Right cardiac atrium (tissue), 5 donors: ENCODE measurements around the gene PCED1A. TPM values are rescaled to one million over a fixed set of nuclear protein-coding genes. Genes with fewer than 3 reads are reported as not detected.

Source experiments
- ATAC-seq, 2 donors: fragments of 200-7000 bp; cut with Tn5 transposase; one replicate each; pipeline versions ENCODE4 v1.8.0 to v1.9.1; 2020; ENCODE audit warnings: moderate library complexity in 2 of 2, mild to moderate bottlenecking in 1 of 2
- DNase-seq, 3 donors: peaks; one replicate each; pipeline ENCODE4 v3.0.0-alpha.2; 2020
- H3K27ac ChIP-seq: one replicate; pipeline ENCODE4 v1.5.1; 2013; ENCODE audit warnings: mild to moderate bottlenecking, low read length, control low read depth, moderate library complexity
- H3K27me3 ChIP-seq: one replicate; pipeline ENCODE4 v1.6.1; 2013; ENCODE audit not compliant: control insufficient read depth, insufficient read depth
- H3K4me1 ChIP-seq: one replicate; pipeline ENCODE4 v1.6.1; 2013; ENCODE audit warnings: low read length; ENCODE audit not compliant: control insufficient read depth, insufficient read depth
- H3K4me3 ChIP-seq: one replicate; pipeline ENCODE4 v1.5.1; 2013; ENCODE audit warnings: low read length, control low read depth
- H3K9me3 ChIP-seq: one replicate; pipeline ENCODE4 v1.6.1; 2013; ENCODE audit warnings: low read length; ENCODE audit not compliant: control insufficient read depth
- WGBS: extraction: QIAGEN DNeasy Blood & Tissue Kit; methylation state at CpG from one replicate; pipeline ENCODE4 v1.1.7; 2013; 5-methylcytosine and 5-hydroxymethylcytosine counted together
- intact Hi-C, 4 donors: fragments of 100-400 bp; cut with DNase I; formaldehyde crosslinking; loops; one replicate each; pipeline versions ENCODE4 v1.11.0 to v1.14.0; 2022 to 2023
- polyA plus RNA-seq: library from polyadenylated mRNA; stranded (reverse); fragments of 200-250 nt; gene quantifications from one replicate; pipeline ENCODE4 v1.2.3, GENCODE V29; 2013
- total RNA-seq, 4 donors: library from RNA; stranded (reverse); fragmentation: NEBNext Ultra II Directional; extraction: Animal tissue kit (Norgen Biotek cat#: 25700); gene quantifications; one replicate each; pipeline ENCODE4 v1.2.1, GENCODE V29; 2021
- donor health status: healthy with polysubstance abuse.
- donor health status: DM: no; HTN: yes; CAD: no.
- donor health status: DM: no; HTN: no; CAD: no.
- donor health status: DM: no; HTN: yes; CAD: no; lungs with severe emphysema.
- donor health status: DM: yes; HTN: yes; CAD: no.

The PCED1A gene
- total and polyA plus RNA-seq, 5 donors, result 13.7 to 17.9 (median 17.1) TPM

DNA sequence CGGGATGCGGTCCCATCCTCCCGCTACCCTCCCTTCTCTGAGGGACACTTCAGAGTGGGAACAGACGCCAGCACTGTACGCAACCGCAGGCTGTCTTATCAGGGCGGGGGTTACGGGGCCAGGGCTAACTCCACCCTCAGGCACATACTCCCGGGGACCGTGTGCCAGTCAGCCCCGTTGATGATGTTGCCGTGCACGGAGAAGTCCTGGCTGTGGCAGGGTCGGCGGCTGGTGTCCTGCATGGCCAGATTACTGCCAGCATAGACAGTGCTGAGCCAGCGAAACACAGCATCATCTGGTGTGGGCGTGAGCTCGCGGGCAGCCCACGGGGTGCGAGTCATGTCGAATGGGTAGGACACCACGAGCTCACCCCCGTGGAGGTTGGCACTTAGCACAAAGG, 45.0 kb downstream of the PCED1A start:
- H3K4me3 ChIP-seq, result no peak overlapping the region
- no peak for ATAC-seq
- H3K4me1 ChIP-seq, result no peaks in the 10 kb centered on the region
- peak in 2 of 3 donors; percentile 52 to 57 for DNase-seq
- H3K27ac ChIP-seq, result no peak overlapping the region
- intact Hi-C loops, result no loop called here
- H3K9me3 ChIP-seq, result no peaks in the 10 kb centered on the region
- no peaks in the 10 kb centered on the region for H3K27me3 ChIP-seq
- 69% methylated on average over 24 of the region's 24 CpGs for WGBS

DNA sequence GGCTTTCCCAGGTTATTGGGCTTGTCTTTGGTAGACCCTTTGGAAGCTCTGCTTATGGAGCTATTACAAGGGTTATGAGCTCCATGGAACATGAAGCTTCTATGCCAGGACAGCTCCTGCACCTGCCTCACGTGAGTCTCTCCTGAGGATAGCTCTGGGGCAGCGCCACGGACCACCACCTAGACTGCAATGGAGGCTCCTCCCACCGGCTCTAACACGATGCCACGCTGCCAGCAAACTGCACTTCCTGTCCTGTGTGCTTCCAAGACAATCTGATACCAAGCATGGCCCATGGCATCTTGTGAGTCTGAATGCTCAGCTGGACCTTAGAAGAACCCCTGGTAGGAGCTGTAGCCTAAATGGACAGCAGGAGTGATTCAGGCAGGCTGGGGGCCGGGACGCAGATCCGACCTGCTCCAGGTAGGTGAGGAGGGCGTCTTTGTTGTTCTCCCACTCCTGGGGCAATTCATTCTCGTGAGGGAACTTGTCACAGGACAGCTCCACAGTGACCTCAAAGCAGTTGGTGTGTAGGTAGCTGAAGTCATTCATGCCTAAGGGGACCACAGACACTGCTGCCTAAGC, 45.5 kb downstream of the PCED1A start:
- Histone ChIP-seq H3K27me3 (no peaks in the 10 kb centered on the region), H3K27ac (no peak overlapping the region), H3K4me3 (no peak overlapping the region), H3K9me3 (no peaks in the 10 kb centered on the region), H3K4me1 (no peaks in the 10 kb centered on the region)
- intact Hi-C loops, result no loop called here
- ATAC-seq, result no peak
- WGBS, result 85% methylated on average over 11 of the region's 11 CpGs
- no peak for DNase-seq

DNA sequence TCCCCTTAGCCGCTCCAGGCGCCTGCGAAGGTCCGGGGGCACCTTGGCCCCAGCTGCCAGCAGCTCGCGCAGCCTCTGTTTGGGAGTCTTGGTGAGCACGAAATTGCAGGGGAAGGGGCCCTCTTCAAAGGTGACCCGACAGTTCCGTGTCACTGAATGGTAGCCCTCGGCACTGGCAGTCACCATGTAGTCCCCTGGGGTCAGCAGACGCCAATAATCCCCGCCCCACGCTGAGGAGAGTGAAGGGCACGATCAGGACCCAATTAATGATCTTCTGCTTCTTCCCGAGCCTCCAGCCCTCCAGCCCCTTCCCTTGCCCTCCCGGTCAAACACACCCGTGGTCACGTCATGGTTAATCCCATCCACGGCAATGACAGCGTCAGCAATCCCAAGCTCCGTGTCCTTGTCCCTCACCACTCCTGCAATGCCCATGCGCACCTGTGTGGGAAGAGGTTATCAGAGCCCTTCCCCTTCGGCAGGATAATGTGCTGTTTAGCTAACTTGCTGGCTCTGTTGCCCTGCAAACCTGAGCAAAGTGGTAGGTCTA, 46.2 kb downstream of the PCED1A start:
- Histone ChIP-seq H3K27ac (no peak overlapping the region), H3K27me3 (no peaks in the 10 kb centered on the region), H3K4me1 (no peaks in the 10 kb centered on the region), H3K4me3 (no peak overlapping the region), H3K9me3 (no peaks in the 10 kb centered on the region)
- intact Hi-C loops, result no loop called here
- WGBS, result 86% methylated on average over 23 of the region's 23 CpGs
- DNase-seq (no peak), ATAC-seq (no peak)

DNA sequence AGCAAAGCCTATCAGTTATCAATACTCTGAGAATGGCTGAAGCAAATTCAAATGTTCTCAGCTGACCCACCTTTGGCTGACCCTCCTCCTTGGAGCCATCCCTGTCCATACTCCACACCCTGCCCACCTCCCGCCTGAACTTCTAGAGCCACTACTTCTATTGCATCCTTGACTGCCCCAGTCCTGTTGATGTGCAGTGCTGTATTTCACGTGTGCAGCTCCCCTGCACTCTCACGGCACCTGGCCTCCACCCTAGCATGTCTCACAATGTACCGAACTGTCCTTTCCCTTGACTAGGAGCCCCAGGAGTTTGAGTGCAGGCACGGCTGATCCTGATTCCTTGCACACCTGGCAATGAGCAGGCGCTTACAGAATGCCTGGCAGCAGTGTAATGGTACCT, 47.0 kb downstream of the PCED1A start:
- Histone ChIP-seq H3K4me3 (no peak overlapping the region), H3K4me1 (no peaks in the 10 kb centered on the region), H3K27ac (no peak overlapping the region), H3K27me3 (no peaks in the 10 kb centered on the region), H3K9me3 (no peaks in the 10 kb centered on the region)
- 91% methylated on average over 6 of the region's 6 CpGs for WGBS
- ATAC-seq, result no peak
- no peak for DNase-seq
- intact Hi-C loops, result no loop called here

Other genes with a start within 250 kb of the PCED1A start
- 10 to 100 TPM; 57.9 to 69.2 (median 63.8) TPM for gene NOP56, start 188.0 kb downstream of the PCED1A start, total RNA-seq
- gene NOP56, start 188.0 kb downstream of the PCED1A start, polyA plus RNA-seq, result 40.9 TPM
- 100 to 1,000 TPM; 146 to 166 (median 150) TPM for gene IDH3B, start 176.4 kb downstream of the PCED1A start, total RNA-seq
- 158 TPM for gene IDH3B, start 176.4 kb downstream of the PCED1A start, polyA plus RNA-seq
- 10 to 100 TPM in 2 of 4 donors, 1 to 10 TPM in 2; 9.6 to 13.5 (median 10.2) TPM for gene EBF4, start 147.9 kb downstream of the PCED1A start, total RNA-seq
- gene EBF4, start 147.9 kb downstream of the PCED1A start, polyA plus RNA-seq, result 4.8 TPM
- 1 to 10 TPM in 2 of 4 donors, under 1 TPM in 2; 0.53 to 3.0 (median 1.1) TPM for gene CPXM1, start 40.0 kb downstream of the PCED1A start, total RNA-seq
- 1.3 TPM for gene CPXM1, start 40.0 kb downstream of the PCED1A start, polyA plus RNA-seq
- gene C20orf141, start 25.7 kb downstream of the PCED1A start, total RNA-seq, result not detected
- not detected for gene C20orf141, start 25.7 kb downstream of the PCED1A start, polyA plus RNA-seq
- gene TMEM239, start 24.3 kb downstream of the PCED1A start, total RNA-seq, result not detected
- gene TMEM239, start 24.3 kb downstream of the PCED1A start, polyA plus RNA-seq, result not detected
- 10 to 100 TPM; 19.1 to 24.2 (median 20.9) TPM for gene VPS16, start 90 bp upstream of the PCED1A start, total RNA-seq
- gene VPS16, start 90 bp upstream of the PCED1A start, polyA plus RNA-seq, result 16.8 TPM
- gene PTPRA, start 32.8 kb upstream of the PCED1A start, total RNA-seq, result 10 to 100 TPM; 32.6 to 37.5 (median 35.7) TPM
- gene PTPRA, start 32.8 kb upstream of the PCED1A start, polyA plus RNA-seq, result 11.8 TPM
- gene GNRH2, start 203.0 kb upstream of the PCED1A start, total RNA-seq, result 1 to 10 TPM in 1 of 4 donors, under 1 TPM in 1, not detected in 2; 0.79 to 1.5 TPM
- 0.75 TPM for gene GNRH2, start 203.0 kb upstream of the PCED1A start, polyA plus RNA-seq
- 10 to 100 TPM; 31.5 to 48.2 (median 43.3) TPM for gene MRPS26, start 205.4 kb upstream of the PCED1A start, total RNA-seq
- gene MRPS26, start 205.4 kb upstream of the PCED1A start, polyA plus RNA-seq, result 69.9 TPM
- gene OXT, start 231.0 kb upstream of the PCED1A start, total RNA-seq, result under 1 TPM in 1 of 4 donors, not detected in 3; 0.50 TPM
- gene OXT, start 231.0 kb upstream of the PCED1A start, polyA plus RNA-seq, result not detected
- not detected for gene AVP, start 244.1 kb upstream of the PCED1A start, total RNA-seq
- gene AVP, start 244.1 kb upstream of the PCED1A start, polyA plus RNA-seq, result not detected